ENCODE data around the gene CCSER2. TPM values are rescaled to one million over a fixed set of nuclear protein-coding genes. Genes with fewer than 3 reads are reported as not detected.

Gene CCSER2
- total RNA-seq, 1 experiment from 2014 or later: 23.1 TPM

DNA sequence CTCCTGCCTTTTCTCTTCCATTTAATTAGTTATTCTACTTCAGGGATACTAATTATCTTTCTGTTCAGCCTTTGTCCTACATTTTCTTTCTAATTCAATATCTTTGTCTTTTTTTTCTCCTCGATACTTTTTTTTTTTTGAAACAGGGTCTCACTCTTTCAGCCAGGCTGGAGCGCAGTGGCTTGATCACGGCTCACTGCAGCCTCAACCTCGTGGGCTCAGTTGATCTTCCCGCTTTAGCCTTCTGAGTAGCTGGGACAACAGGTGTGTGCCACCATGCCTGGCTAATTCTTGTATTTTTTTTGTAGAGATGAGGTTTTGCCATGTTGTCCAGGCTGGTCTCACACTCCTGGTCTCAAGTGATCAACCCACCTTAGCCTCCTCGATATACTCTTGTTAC lies 38.9 kb downstream of the CCSER2 start:
- peaks cover 10% of the 10 kb centered on the region for H3K36me3 Mint-ChIP-seq (ENCODE audit: insufficient read depth, unreplicated experiment)
- no peak overlapping the region for H3K4me3 ChIP-seq (ENCODE audit: low read depth, low read length)
- H3K4me1 Mint-ChIP-seq (ENCODE audit: low read depth, unreplicated experiment): peaks cover 3% of the 10 kb centered on the region
- no TSS peak for BruUV-seq (replicated peaks)
- TF ChIP-seq, protein P1, sequence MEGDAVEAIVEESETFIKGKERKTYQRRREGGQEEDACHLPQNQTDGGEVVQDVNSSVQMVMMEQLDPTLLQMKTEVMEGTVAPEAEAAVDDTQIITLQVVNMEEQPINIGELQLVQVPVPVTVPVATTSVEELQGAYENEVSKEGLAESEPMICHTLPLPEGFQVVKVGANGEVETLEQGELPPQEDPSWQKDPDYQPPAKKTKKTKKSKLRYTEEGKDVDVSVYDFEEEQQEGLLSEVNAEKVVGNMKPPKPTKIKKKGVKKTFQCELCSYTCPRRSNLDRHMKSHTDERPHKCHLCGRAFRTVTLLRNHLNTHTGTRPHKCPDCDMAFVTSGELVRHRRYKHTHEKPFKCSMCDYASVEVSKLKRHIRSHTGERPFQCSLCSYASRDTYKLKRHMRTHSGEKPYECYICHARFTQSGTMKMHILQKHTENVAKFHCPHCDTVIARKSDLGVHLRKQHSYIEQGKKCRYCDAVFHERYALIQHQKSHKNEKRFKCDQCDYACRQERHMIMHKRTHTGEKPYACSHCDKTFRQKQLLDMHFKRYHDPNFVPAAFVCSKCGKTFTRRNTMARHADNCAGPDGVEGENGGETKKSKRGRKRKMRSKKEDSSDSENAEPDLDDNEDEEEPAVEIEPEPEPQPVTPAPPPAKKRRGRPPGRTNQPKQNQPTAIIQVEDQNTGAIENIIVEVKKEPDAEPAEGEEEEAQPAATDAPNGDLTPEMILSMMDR (IDR thresholded peaks at IDR 0.05; ENCODE audit: insufficient read depth in 1 of 2, low read depth in 1 of 2, low read length in 1 of 2, severe bottlenecking in 1 of 2, unreplicated experiment in 1 of 2): no peak
- peaks cover 6% of the 10 kb centered on the region for H3K4me1 ChIP-seq
- H3K4me3 Mint-ChIP-seq (ENCODE audit: unreplicated experiment): no peak overlapping the region
- intact Hi-C loops (cut with micrococcal nuclease; ENCODE audit: unreplicated experiment): no loop called here
- H3K27me3 Mint-ChIP-seq (ENCODE audit: insufficient read depth, unreplicated experiment): no peaks in the 10 kb centered on the region
- no peaks in the 10 kb centered on the region for H3K27me3 ChIP-seq (replicated peaks; ENCODE audit: control insufficient read depth, insufficient read depth, low read length)
- ChIA-PET POLR2A (no interaction called here), CTCF (no interaction called here)
- no peaks in the 10 kb centered on the region for H3K9me3 Mint-ChIP-seq (ENCODE audit: unreplicated experiment)
- H3K9me3 ChIP-seq: no peaks in the 10 kb centered on the region
- no peak for DNase-seq
- no peak overlapping the region for H3K27ac Mint-ChIP-seq (ENCODE audit: unreplicated experiment)
- H3K36me3 ChIP-seq (ENCODE audit: control insufficient read depth, insufficient read depth, low read length): no peaks in the 10 kb centered on the region; the same call in 1 of the 2 replicates

DNA sequence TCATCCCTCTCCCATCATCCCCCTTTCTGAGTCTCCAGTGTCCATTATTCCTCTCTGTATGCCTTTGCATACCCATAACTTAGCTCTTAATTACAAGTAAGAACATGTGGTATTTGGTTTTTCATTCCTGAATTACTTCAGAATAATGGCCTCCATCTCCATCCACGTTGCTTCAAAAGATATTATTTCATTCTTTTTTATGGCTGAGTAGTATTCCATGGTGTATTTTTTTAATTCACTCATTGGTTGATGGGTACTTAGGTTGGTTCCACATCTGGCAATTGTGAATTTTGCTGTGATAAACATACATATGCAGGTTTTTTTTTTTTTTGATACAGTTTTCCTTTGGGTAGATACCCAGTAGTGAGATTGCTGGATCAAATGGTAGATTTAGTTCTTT lies 40.4 kb downstream of the CCSER2 start:
- Histone ChIP-seq H3K27me3 (replicated peaks; ENCODE audit: control insufficient read depth, insufficient read depth, low read length) (no peaks in the 10 kb centered on the region), H3K4me3 (ENCODE audit: low read depth, low read length) (no peak overlapping the region), H3K36me3 (ENCODE audit: control insufficient read depth, insufficient read depth, low read length) (no peaks in the 10 kb centered on the region; the same call in 1 of the 2 replicates), H3K9me3 (no peaks in the 10 kb centered on the region), H3K4me1 (peaks cover 4% of the 10 kb centered on the region)
- no peak overlapping the region for H3K27ac Mint-ChIP-seq (ENCODE audit: unreplicated experiment)
- no TSS peak for BruUV-seq (replicated peaks)
- intact Hi-C loops (cut with micrococcal nuclease; ENCODE audit: unreplicated experiment): no loop called here
- no peak overlapping the region for H3K4me3 Mint-ChIP-seq (ENCODE audit: unreplicated experiment)
- POLR2A ChIA-PET: no interaction called here
- peaks cover 10% of the 10 kb centered on the region for H3K36me3 Mint-ChIP-seq (ENCODE audit: insufficient read depth, unreplicated experiment)
- CTCF ChIA-PET: no interaction called here
- no peaks in the 10 kb centered on the region for H3K27me3 Mint-ChIP-seq (ENCODE audit: insufficient read depth, unreplicated experiment)
- H3K4me1 Mint-ChIP-seq (ENCODE audit: low read depth, unreplicated experiment): no peaks in the 10 kb centered on the region
- no peaks in the 10 kb centered on the region for H3K9me3 Mint-ChIP-seq (ENCODE audit: unreplicated experiment)
- no peak for DNase-seq
- TF ChIP-seq, protein P1 (IDR thresholded peaks at IDR 0.05; ENCODE audit: insufficient read depth in 1 of 2, low read depth in 1 of 2, low read length in 1 of 2, severe bottlenecking in 1 of 2, unreplicated experiment in 1 of 2): no peak

DNA sequence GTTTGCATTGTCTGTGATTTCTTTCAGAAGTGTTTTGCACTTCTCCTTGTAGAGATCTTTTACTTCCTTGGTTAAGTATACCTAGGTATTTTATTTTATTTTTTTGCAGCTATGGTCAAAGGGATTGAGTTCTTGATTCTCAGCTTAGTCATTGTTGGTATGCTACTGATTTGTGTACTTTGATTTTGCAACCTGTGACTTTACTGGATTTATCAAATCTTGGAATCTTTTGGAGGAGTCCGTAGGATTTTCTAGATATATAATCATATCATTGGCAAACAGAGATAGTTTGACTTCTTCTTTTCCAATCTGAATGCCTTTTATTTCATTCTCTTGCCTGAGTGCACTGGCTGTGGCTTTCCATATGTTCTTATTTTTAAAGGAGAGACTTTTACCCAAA lies 41.9 kb downstream of the CCSER2 start:
- H3K27me3 Mint-ChIP-seq (ENCODE audit: insufficient read depth, unreplicated experiment): no peaks in the 10 kb centered on the region
- H3K36me3 ChIP-seq (ENCODE audit: control insufficient read depth, insufficient read depth, low read length): no peaks in the 10 kb centered on the region; the same call in 1 of the 2 replicates
- no peak overlapping the region for H3K4me3 ChIP-seq (ENCODE audit: low read depth, low read length)
- BruUV-seq (replicated peaks): no TSS peak
- no peaks in the 10 kb centered on the region for H3K9me3 Mint-ChIP-seq (ENCODE audit: unreplicated experiment)
- no peaks in the 10 kb centered on the region for H3K4me1 Mint-ChIP-seq (ENCODE audit: low read depth, unreplicated experiment)
- DNase-seq: no peak
- peaks cover 4% of the 10 kb centered on the region for H3K4me1 ChIP-seq
- ChIA-PET CTCF (no interaction called here), POLR2A (interaction anchor here (0.6 kb wide), 1 partner anchor 36 kb away, joined by 5 read pairs; no protein-coding TSS in a partner anchor)
- TF ChIP-seq, protein P1 (IDR thresholded peaks at IDR 0.05; ENCODE audit: insufficient read depth in 1 of 2, low read depth in 1 of 2, low read length in 1 of 2, severe bottlenecking in 1 of 2, unreplicated experiment in 1 of 2): no peak
- no peak overlapping the region for H3K27ac Mint-ChIP-seq (ENCODE audit: unreplicated experiment)
- intact Hi-C loops (cut with micrococcal nuclease; ENCODE audit: unreplicated experiment): no loop called here
- H3K9me3 ChIP-seq: no peaks in the 10 kb centered on the region
- no peaks in the 10 kb centered on the region for H3K27me3 ChIP-seq (replicated peaks; ENCODE audit: control insufficient read depth, insufficient read depth, low read length)
- peaks cover 10% of the 10 kb centered on the region for H3K36me3 Mint-ChIP-seq (ENCODE audit: insufficient read depth, unreplicated experiment)
- no peak overlapping the region for H3K4me3 Mint-ChIP-seq (ENCODE audit: unreplicated experiment)
